Measurements from ENCODE around the gene CLIP4.

The CLIP4 gene

GRCh38 chr2:29223851-29224692, 108.9 kb downstream of the CLIP4 start:
- DNase-seq: no peak

- no peak for DNase-seq
Measured at GRCh38 chr2:29224693-29225551, 109.7 kb downstream of the CLIP4 start.

GRCh38 chr2:29225814-29226213, 110.6 kb downstream of the CLIP4 start:
- DNase-seq: no peak

GRCh38 chr2:29226375-29226774, 111.2 kb downstream of the CLIP4 start:
- no peak for DNase-seq

- no peak for DNase-seq
Measured at GRCh38 chr2:29226808-29227207, 111.6 kb downstream of the CLIP4 start.

GRCh38 chr2:29227935-29228675, 112.9 kb downstream of the CLIP4 start:
- no peak for DNase-seq

GRCh38 chr2:29228947-29229346, 113.7 kb downstream of the CLIP4 start:
- no peak for DNase-seq

- no peak for DNase-seq
Measured at GRCh38 chr2:29229640-29230039, 114.4 kb downstream of the CLIP4 start.

- DNase-seq: no peak
Measured at GRCh38 chr2:29232041-29232440, 116.8 kb downstream of the CLIP4 start.

GRCh38 chr2:29233428-29233827, 118.2 kb downstream of the CLIP4 start:
- no peak for DNase-seq

GRCh38 chr2:29235411-29235810, 120.2 kb downstream of the CLIP4 start:
- DNase-seq: no peak

- no peak for DNase-seq
Measured at GRCh38 chr2:29236074-29236473, 120.9 kb downstream of the CLIP4 start.

GRCh38 chr2:29238497-29238896, 123.3 kb downstream of the CLIP4 start:
- DNase-seq: no peak

Measured in activated CD8-positive, alpha-beta memory T cell treated with anti-CD3 and anti-CD28 coated beads, Interleukin-2, amount 50 U/mL, for 48 hours (primary cell).